Hindlimb muscle (tissue), 1 donor: ENCODE data around the gene MREG. TPM values are rescaled to one million over a fixed set of nuclear protein-coding genes. Genes with fewer than 3 reads are reported as not detected.
"Not testable (repeated sequence)": the region's sequence is repeated elsewhere in the genome, so short reads cannot be mapped to it uniquely, and the experiment has no call there.

Experiments
- DNase-seq: peaks from one replicate; pipeline ENCODE4 v3.0.0-alpha.2; 2013
- polyA plus RNA-seq: library from polyadenylated mRNA; unstranded; fragments of 120-200 nt; gene quantifications from one replicate; pipeline ENCODE4 v1.2.1, GENCODE V29; 2013; ENCODE audit not compliant: insufficient read length

The MREG gene
- polyA plus RNA-seq, 1 donor, result 2.2 TPM

- DNase-seq, result no peak
Observed at GRCh38 chr2:216021768-216022565, 8.6 kb upstream of the MREG start.

GRCh38 chr2:216018709-216019108 lies 5.4 kb upstream of the MREG start:
- DNase-seq, result no peak

- no peak for DNase-seq
Observed at GRCh38 chr2:216017365-216017764, 4.0 kb upstream of the MREG start.

DNA sequence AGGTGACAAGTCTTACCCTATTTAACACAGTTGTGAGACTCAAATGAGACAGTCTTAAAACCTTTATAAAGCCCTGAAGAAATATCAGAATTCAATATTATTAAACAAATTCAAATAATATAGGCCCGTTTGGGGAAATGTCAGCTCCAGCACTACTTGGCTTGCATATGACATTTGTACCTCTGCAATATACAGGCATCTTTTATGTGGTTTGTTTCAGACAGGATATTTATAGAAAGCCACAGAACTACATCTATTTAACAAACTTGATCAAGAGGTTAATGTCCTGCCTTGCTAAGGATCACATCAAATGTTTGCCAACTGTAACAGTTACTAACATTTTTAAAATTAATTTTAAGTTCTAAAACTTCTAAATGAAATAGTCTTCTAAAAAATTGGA lies 3.2 kb upstream of the MREG start:
- DNase-seq, result no peak

DNA sequence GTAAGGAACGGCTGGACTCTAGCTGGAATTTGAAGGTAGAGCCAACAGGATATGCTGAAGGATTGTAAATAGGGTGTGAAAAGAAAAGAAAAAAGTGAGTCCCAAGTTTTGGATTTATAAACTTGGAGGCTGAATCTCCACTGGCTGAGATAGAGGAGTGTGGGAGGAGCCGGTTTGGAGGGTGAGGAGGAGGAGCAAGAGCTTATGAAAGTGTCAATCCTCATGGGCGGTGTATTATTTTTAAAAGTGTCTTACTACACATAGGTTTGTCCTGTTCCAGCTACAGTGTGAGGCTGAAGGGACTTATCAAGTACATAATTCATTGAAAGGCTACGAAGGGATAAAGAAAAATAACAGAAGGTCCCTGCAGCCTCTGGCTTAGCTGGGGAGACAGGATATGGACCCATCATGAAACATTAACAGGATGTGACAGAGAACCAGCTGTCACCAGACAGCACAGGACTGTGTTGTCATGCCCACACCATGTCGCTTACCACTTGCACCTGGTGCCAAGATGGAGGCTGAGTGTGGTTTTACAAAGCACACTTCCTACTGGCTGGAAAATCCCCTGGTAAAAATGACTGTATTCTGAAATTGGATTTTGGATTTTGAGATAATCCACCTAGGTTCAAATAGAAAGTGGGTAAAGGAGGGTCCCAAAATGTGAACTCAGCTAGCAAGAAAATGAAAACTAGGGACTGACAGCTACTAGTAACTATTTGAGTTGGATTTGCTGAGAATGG lies 2.5 kb upstream of the MREG start:
- DNase-seq, result no peak

GRCh38 chr2:216014986-216015385 lies 1.6 kb upstream of the MREG start:
- no peak for DNase-seq

GRCh38 chr2:216014006-216014405 lies 655 bp upstream of the MREG start:
- DNase-seq, result no peak

GRCh38 chr2:216012830-216013079 lies 596 bp downstream of the MREG start:
- DNase-seq, result no peak

DNA sequence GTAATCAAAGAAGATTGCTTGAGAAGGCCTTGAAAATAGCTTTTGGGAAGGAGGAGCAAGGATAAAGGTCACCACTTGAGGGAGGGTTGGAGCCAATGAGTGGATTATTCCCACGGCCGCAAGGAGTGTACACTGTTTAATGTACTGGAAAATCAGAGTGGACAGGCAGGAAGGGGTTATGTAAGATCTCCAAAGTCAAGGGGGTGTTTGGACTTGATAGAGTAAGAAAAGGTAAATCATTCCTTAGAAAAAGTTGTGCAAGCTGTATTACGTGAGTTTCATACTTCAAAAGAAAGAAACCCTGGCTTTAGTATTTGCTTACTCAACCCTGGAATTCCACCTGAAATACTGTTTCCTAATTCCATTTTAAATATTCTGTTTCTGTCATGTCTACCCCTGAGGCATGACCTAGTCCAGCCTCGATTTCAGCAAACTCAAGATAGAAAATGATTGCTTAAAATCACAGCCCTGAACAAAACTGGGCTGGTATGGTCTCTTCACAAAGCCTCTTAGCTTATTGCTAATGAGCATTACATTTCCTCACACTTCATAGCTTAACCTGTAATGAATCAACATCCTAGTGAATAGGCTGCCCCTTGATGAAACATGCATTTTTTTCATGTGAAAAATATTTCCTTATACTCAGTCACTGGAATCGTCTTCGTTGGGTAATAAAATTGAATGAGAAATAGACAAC lies 1.1 kb downstream of the MREG start:
- no peak for DNase-seq

- DNase-seq, result not testable (repeated sequence)
Observed at GRCh38 chr2:216009215-216009614, 4.1 kb downstream of the MREG start.

DNA sequence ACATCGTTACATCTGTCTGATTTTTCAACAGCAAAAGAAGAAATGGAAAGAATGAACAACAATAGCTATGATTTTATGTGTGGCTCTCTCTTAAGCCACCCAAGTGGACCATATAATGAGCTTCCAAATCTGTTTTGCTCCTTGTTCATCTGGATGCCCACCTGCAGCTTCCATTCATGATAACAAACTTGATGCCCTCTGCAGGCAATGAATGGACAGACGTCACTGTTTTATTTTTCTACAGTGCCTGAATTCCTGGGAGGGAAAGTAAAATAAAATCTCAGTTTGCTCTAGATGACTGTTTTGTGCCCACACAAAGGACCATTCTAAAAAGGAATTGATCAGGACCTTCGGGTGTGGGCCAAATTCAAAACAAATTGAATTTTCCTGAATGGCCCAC lies 5.0 kb downstream of the MREG start:
- no peak for DNase-seq

- peak; percentile 19 for DNase-seq
Observed at GRCh38 chr2:216006164-216006663, 7.1 kb downstream of the MREG start.

GRCh38 chr2:216004697-216005283 lies 8.6 kb downstream of the MREG start:
- no peak for DNase-seq

- no peak for DNase-seq
Observed at GRCh38 chr2:216003876-216004696, 9.3 kb downstream of the MREG start.

- no peak for DNase-seq
Observed at GRCh38 chr2:216002693-216003092, 10.7 kb downstream of the MREG start.

DNA sequence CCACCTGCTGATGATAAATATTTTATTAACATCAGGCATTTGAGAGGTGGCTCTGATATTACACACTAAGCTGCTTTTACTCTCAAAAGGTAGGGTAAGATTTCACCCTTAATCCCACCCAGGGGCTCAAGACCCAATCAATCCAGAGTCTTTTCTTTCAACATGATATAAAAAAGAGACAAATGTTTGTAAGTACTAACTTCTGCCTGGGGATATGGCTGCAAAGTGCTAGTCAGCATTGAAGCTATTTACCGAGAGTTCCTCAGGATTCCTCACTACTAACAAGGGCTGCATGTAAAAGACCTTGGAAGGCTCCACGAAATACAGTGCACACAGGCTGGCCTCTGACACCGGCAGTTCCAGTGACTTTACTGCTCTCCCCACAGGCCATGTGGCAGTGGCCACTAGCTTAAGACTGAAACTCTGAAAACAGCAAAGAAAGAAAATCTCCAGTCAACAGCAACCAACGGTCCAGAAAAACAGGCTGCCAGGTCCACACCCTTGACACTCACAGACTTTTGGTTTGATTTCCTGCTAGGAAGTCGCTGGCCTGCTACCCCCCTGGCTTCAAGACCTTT lies 11.2 kb downstream of the MREG start:
- DNase-seq, result no peak

GRCh38 chr2:216001216-216002100 lies 11.9 kb downstream of the MREG start:
- no peak for DNase-seq

DNA sequence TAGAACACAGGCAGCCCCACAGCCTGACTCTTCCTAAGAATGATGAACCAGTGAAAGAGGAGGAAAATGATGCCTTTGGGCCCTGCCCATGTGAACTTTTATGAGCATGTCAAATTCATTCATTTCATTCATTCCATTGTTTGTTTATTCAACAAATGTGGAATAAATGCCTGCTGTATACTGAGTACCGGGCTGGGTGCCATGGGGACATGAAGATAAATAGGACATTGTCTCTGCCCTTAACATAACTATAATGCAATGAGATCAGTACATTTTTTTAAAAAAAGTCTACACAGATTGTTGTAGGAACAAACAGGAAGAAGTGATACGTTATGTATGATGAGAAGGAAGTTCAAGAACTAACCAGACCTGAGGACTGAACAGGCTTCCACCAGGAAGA lies 14.7 kb downstream of the MREG start:
- DNase-seq, result no peak

- DNase-seq, result no peak
Observed at GRCh38 chr2:215997219-215997618, 16.1 kb downstream of the MREG start.

GRCh38 chr2:215994911-215995310 lies 18.4 kb downstream of the MREG start:
- DNase-seq, result no peak
